ENCODE data around the gene ZNF831.

The ZNF831 gene

GRCh38 chr20:59154317-59155013, 9.2 kb upstream of the ZNF831 start:
- in situ Hi-C loops (cut with MboI; ENCODE audit: low sequenced_read_pairs) = no loop called here

DNA sequence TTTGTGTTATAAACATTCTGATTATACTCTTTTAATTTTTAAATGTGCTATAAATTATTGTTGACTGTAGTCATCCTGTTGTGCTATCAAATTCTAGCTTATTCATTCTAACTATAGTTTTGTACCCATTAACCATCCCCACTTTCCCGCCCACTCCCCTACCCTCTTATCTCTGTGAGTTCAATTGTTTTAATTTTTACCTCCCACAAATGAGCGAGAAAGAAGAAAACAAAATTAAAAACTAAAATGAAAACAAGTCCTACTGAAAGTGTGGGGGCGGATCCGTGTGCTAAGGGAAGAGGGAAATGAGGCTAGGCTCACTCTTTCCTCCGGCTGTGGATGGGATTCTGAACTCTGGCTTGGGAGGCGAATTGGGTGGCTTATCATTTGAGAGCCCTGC, 6.6 kb upstream of the ZNF831 start:
- in situ Hi-C loops (cut with MboI; ENCODE audit: low sequenced_read_pairs) = no loop called here

- in situ Hi-C loops (cut with MboI; ENCODE audit: low sequenced_read_pairs) = no loop called here
Measured at GRCh38 chr20:59157531-59157930, 6.1 kb upstream of the ZNF831 start.

- in situ Hi-C loops (cut with MboI; ENCODE audit: low sequenced_read_pairs) = no loop called here
Measured at GRCh38 chr20:59157961-59158541, 5.6 kb upstream of the ZNF831 start.

- in situ Hi-C loops (cut with MboI; ENCODE audit: low sequenced_read_pairs) = no loop called here
Measured at GRCh38 chr20:59158673-59159072, 4.9 kb upstream of the ZNF831 start.

DNA sequence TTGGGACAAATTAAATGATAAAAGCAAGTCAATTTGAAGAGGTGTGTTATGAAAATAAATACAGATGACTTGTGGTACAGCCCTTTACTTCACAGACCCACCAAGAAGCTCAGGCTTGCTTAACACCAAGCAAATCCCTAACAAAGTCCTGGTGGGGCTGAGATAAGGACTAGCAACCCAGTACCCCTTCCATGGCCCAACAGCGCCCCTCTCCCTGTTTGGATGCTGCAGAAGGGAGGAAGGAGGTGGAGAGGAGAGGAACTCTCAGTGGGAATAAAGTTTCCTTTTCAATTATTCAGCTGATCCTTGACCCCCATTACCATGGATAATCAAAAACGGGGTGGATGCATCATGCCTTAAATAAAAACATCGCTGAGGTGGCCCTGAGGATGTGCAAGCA, 4.5 kb upstream of the ZNF831 start:
- in situ Hi-C loops (cut with MboI; ENCODE audit: low sequenced_read_pairs) = no loop called here

GRCh38 chr20:59159493-59160376, 3.9 kb upstream of the ZNF831 start:
- in situ Hi-C loops (cut with MboI; ENCODE audit: low sequenced_read_pairs) = no loop called here

DNA sequence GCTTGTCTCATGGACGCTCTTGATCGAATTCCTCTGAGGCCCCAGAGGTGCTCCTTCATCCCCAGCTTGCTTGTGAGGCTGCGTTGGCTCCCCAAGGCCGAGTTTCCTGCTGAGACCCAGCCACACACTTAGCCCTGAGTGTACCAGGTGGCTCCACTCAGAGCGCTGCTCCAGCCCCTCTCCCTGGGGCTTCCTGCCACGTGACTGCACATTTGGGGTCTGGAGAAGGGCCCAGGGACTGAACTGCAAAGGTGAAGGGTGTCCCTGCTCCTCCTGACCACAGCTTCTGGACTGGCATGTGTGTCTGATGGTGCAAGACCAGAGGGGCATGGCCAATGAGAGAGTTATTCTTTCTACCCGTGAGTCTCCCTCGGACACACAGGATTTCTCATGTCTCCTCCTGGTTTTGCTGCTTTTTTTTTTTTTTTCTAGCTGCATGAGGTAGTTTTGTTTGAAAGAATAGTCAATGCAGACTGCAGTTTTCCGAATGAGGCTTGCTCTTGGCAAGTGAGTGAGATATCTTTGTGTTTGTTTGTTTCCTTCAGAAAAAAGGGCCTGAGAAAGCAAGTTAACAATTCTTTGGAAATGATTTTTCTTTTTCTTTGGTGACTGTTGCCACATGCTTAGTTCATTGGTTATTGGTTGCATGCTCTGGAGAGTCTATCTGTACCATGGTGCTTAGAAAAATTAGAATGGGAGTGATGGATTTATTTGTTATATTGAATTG, 3.1 kb upstream of the ZNF831 start:
- in situ Hi-C loops (cut with MboI; ENCODE audit: low sequenced_read_pairs) = no loop called here

DNA sequence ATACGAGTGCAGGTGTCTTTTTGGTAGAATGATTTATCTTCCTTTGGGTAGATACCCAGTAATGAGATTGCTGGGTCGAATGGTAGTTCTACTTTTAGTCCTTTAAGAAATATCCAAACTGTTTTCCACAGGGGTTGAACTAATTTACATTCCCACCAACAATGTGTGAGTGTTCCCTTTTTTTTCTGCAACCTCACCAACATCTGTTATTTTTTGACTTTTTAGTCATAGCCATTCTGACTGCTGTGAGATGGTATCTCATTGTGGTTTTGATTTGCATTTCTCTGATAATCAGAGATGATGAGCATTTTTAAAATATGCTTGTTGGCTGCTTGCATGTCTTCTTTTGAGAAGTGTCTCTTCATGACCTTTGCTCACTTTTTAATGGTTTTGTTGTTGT, 1.9 kb upstream of the ZNF831 start:
- in situ Hi-C loops (cut with MboI; ENCODE audit: low sequenced_read_pairs) = no loop called here

- in situ Hi-C loops (cut with MboI; ENCODE audit: low sequenced_read_pairs) = no loop called here
Measured at GRCh38 chr20:59164686-59165391, 1.2 kb downstream of the ZNF831 start.

DNA sequence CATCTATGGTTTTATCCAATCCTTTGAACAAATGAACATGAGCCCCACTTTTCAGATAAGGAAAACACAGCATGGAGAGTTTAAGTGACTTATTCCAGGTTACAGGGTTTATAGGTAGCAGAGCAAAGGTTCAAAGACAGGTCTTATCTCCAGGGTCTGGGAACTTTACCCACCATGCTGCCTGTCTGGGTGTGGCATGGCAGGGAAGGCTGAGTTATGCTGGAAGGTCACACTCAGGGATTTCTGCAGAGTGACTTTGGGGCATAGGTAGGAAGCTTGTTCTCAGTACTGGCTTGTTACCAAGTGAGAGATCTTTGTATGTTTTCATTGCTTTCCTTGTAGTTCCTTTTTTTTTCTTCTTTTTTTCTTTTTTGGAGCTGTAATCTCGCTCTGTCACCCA, 1.8 kb downstream of the ZNF831 start:
- in situ Hi-C loops (cut with MboI; ENCODE audit: low sequenced_read_pairs) = no loop called here

- in situ Hi-C loops (cut with MboI; ENCODE audit: low sequenced_read_pairs) = no loop called here
Measured at GRCh38 chr20:59165891-59166709, 2.5 kb downstream of the ZNF831 start.

DNA sequence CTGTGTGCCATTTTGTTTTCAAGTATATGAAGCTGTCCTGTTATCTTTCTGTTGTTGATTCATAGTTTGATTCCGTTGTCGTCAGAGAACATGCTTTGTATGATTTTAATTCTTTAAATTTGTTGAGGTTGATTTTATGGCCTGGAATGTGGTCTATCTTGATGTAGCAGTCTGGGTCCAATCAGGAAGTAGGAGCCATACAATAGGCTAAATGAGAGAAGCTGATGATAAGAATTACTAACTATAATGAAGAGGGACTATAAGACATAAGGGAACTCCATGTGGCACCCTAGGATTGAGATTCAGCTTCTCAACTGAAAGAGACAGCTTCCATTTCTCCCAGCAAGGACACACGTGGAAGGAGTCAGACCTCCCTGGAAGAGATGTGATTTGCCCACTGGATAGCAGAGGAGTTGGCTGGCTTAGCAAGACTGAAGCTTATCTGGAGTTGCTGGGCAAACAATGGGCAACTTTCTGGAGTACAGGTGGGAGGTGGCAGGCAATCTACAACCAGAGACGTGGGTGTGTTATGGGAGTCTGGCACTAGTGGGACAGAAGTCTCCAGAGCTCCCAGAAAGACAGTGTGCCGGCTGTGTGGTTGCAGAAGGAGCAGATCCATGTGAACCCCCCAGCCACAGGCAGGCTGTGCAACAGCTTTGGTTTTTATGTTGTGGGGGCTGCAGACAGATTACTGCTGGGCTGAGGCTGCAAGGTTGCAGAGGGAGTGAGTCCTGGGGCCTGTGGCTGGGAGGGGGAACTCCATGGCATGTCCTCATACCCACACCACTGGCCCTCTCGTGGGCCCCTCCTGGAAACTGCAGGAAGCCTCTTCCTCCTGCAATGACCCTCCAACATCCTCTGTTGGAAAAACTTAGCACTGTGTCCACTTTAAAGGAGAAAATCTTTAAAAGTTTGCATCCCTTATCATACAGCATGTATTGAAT, 7.1 kb downstream of the ZNF831 start:
- in situ Hi-C loops (cut with MboI; ENCODE audit: low sequenced_read_pairs) = no loop called here

DNA sequence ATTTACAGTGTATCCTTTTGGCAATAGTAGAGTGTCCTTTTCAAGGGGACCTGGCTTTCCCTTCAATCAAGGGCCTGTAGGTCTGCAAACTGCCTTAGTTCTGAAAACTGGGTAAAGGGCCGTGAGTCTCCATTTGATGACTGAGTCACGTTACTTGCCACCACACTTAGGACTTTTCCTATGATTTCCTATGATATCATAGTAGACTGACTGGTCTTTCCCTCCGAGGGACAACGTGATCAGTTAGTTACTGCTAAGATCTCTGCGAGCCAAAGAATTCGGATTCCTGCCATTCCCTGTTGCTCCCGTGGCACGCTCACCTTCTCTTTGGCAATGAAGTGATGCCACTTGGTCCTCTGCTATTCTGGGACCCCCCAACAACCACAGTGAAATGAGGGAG, 8.4 kb downstream of the ZNF831 start:
- in situ Hi-C loops (cut with MboI; ENCODE audit: low sequenced_read_pairs) = no loop called here

- in situ Hi-C loops (cut with MboI; ENCODE audit: low sequenced_read_pairs) = no loop called here
Measured at GRCh38 chr20:59173938-59174491, 10.4 kb downstream of the ZNF831 start.

DNA sequence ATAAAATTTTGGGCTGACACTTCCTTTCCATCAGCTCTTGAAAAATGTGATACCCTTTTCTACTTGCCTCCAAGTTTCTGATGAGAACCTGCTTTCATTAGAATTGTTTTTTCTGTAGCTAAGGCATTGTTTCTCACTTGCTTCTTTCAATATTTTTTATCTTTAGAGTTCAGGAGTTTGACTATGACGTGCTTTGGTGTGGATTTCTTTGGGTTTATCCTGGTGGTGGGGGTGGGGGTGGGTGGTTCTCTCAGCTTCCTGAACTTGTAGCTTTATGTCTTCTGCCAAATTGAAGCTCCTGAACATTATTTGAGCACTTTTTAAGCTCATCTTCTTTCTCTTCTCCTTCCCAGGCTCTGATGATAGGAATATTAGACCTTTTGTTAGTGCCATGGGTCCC, 11.4 kb downstream of the ZNF831 start:
- in situ Hi-C loops (cut with MboI; ENCODE audit: low sequenced_read_pairs) = no loop called here

DNA sequence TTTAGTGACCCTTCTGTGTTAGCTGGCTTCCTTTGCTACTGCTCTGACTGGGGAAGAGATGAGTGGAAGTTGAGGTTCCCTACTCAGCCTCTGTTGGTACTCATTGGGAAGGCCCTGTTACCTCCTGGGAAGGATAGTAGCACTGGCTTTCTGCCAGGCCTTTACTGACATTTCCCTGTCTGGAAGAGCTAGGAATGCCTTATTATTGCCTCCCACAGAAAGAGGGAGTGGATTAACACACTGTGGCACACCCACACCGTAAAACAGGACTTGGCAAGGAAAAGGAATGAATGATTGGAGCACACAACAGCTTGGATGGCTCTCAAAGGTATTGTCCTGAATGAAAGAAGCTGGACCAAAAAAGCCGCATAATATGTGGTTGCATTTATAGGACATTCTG, 12.2 kb downstream of the ZNF831 start:
- in situ Hi-C loops (cut with MboI; ENCODE audit: low sequenced_read_pairs) = no loop called here

- in situ Hi-C loops (cut with MboI; ENCODE audit: low sequenced_read_pairs) = no loop called here
Measured at GRCh38 chr20:59176812-59177211, 13.2 kb downstream of the ZNF831 start.

Data from HL-60/S4 treated with retinoic acid at 250 ng/mL for 4 days and 3 days (cell line).